ENCODE data around the gene IER2. TPM values are rescaled to one million over a fixed set of nuclear protein-coding genes. Genes with fewer than 3 reads are reported as not detected.

IER2 gene
- total and polyA plus RNA-seq, 2 donors (not counting 3 experiments of a cell fraction or from before 2014, with no cell fraction given), result 60.6 to 81.6 TPM

GRCh38 chr19:13129384-13129783, 20.8 kb upstream of the IER2 start:
- no peak overlapping the region for H2AFZ ChIP-seq (ENCODE audit: low read depth, low read length)
- no peaks in the 10 kb centered on the region for H3K27me3 ChIP-seq (ENCODE audit: control insufficient read depth in 2 of 2, insufficient read depth in 2 of 2, low read length in 2 of 2)
- TF ChIP-seq JUN (IDR thresholded peaks at IDR 0.05; ENCODE audit: borderline replicate concordance, insufficient read depth, insufficient read length, low read depth), result no peak
- TF ChIP-seq POLR2AphosphoS5 (IDR thresholded peaks at IDR 0.05; ENCODE audit: insufficient read depth, low read depth, low read length), result no peak
- TF ChIP-seq CTCF (IDR thresholded peaks at IDR 0.05; ENCODE audit: extremely low read depth in 1 of 2, insufficient read depth in 1 of 2, low read depth in 1 of 2, low read length in 2 of 2), result no peak
- TF ChIP-seq POLR2A (IDR thresholded peaks at IDR 0.05; ENCODE audit: low read depth, low read length), result no peak
- TF ChIP-seq, protein P1, sequence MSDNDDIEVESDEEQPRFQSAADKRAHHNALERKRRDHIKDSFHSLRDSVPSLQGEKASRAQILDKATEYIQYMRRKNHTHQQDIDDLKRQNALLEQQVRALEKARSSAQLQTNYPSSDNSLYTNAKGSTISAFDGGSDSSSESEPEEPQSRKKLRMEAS (IDR thresholded peaks at IDR 0.05; ENCODE audit: insufficient read depth, insufficient read length), result no peak
- no peak for TF ChIP-seq MYC (IDR thresholded peaks at IDR 0.05; ENCODE audit: low read depth, low read length)
- TF ChIP-seq GATA2 (IDR thresholded peaks at IDR 0.05; ENCODE audit: insufficient read depth, insufficient read length, low read depth, low read length), result no peak
- no peak for TF ChIP-seq FOS (IDR thresholded peaks at IDR 0.05; ENCODE audit: borderline replicate concordance, insufficient read depth, low read length)
- H3K9ac ChIP-seq (replicated peaks; ENCODE audit: extremely low read depth, insufficient read depth, low read length), result no peak overlapping the region
- peaks cover 0 to 4% of the 10 kb centered on the region in 2 experiments for H3K36me3 ChIP-seq (ENCODE audit: control insufficient read depth in 2 of 2, extremely low read depth in 1 of 2, insufficient read depth in 2 of 2, low read length in 2 of 2)
- no peak overlapping the region for H3K4me3 ChIP-seq (replicated peaks in 1 of 3; ENCODE audit: insufficient read depth in 1 of 3, low read depth in 1 of 3, low read length in 3 of 3)
- ChIA-PET CTCF (interaction anchor here (0.8 to 1.6 kb wide), 3 partner anchors 10 to 152 kb away, joined by 3 to 5 read pairs (median 4); no protein-coding TSS in a partner anchor), POLR2A (no interaction called here)
- no peak overlapping the region for H3K27ac ChIP-seq (ENCODE audit: insufficient read depth, low read depth, low read length)
- dilution Hi-C loops (cut with MboI; ENCODE audit: extremely low pct_ligation_motif_present, low sequenced_read_pairs), result no loop called here
- no peaks in the 10 kb centered on the region for H3K9me3 ChIP-seq (replicated peaks; ENCODE audit: control insufficient read depth, insufficient read depth, low read length)
- DNase-seq (ENCODE audit: low read depth, low spot score) (no peak), FAIRE-seq (no peak)
- no peaks in the 10 kb centered on the region for H3K4me1 ChIP-seq (ENCODE audit: control insufficient read depth, extremely low read depth, insufficient read depth, low read length)
- intact Hi-C loops (cut with micrococcal nuclease), result no loop called here
- H4K20me1 ChIP-seq (replicated peaks; ENCODE audit: control insufficient read depth, extremely low read depth, insufficient read depth, low read length), result peaks cover 2% of the 10 kb centered on the region
- no peak overlapping the region for H3K4me2 ChIP-seq (ENCODE audit: insufficient read depth, low read length)
- H3K79me2 ChIP-seq (ENCODE audit: control insufficient read depth, insufficient read depth, low read length), result peaks cover 83% of the 10 kb centered on the region
- no peaks in the 10 kb centered on the region for H3K9me1 ChIP-seq (replicated peaks; ENCODE audit: control insufficient read depth, extremely low read depth, insufficient read depth, low read length)
- no TSS peak for BruUV-seq (replicated peaks)

All from endothelial cell of umbilical vein (primary cell).